ENCODE data around the gene GALNT9.
"Not testable (repeated sequence)": the region's sequence is repeated elsewhere in the genome, so short reads cannot be mapped to it uniquely, and the experiment has no call there.

GALNT9 gene

DNA sequence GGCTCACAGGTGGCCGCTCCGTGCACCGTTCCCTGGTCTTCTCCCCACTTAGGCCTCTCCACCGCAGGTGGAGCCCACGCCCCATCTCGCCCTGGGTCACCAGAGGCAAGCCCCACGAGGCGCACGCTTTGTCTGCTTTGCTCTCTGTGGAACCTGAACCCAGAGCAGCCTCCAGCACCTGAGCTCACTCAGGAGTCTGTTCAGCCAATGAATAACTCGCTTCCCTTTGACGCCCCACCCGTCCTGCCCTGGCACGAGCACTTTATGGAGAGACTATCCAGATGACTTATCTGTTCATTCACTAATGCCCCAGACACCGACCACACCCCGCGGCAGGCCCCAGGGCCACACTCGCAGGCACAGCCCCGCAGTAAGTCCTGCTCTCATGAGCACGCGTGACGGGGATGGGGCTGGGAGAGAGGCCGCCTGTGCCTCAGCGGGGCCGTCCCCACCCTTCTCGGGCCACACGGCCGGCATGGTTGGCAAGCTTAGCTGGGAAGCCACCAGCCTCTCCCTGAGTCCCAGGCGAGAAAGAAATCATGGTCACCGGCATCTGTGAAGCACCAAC lies 100.1 kb downstream of the GALNT9 start:
- no peak for DNase-seq

DNA sequence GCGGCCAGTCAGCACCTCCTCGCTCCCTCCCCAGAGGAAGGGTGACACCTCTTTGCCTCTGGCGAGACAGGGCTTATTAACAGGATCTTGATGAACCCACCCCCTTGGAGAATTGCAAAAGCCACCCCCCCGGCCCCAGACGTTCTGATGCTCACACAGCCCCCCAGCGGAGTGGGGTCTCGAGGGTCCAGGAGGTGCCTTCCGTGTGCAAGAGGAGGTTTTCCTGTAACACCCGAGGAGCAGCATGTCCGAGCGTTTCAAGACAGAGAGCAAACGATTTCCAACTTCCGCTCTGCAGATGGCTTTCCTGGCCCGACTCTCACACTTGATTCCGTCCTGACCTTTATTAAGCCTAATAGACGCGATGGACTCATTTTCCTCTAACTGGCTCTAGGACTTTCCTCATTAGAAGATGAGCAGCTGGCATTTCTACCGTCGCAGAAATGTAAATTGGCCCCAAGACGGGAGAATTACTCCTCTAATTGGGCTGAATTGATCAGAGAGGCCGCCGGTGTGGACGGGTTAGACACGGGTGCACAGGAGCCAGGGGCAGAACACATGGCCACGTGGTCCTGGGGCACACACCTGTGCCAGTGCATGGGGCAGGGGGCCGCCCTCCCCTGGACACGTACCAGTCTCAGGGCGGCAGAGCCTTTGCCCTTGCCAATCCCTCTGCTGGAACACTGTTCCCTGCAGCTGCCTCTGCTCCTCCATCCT lies 100.8 kb downstream of the GALNT9 start:
- no peak for DNase-seq

DNA sequence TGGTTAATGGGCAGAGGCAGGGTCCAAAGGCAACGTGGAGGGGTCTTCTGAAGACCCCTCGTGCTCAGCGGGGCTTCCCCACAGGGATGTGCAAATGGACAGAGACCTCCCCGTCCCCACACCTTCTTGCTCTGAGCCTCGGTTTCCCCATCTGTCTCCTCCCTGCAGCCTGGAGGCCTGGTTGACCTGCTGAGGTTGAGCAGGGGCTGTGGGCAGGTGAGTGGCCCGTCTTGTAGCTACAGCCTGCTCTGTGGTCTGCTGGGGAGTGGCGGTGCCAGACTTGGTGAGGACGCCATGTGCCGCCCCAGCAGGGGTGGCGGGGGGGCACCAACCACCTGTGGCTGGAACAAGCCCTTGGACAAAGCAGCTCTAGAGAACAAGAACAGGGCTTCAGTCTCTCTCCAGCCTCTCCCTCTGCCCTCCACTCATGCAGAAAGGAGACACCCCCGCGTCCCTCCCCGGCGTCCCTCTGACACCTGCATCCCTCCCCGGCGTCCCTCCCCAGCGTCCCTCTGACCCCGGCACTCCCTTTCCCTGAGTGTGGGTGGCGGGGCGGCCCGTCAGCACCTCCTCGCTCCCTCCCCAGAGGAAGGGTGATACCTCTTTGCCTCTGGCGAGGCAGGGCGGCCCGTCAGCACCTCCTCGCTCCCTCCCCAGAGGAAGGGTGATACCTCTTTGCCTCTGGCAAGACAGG lies 101.5 kb downstream of the GALNT9 start:
- DNase-seq = no peak

DNA sequence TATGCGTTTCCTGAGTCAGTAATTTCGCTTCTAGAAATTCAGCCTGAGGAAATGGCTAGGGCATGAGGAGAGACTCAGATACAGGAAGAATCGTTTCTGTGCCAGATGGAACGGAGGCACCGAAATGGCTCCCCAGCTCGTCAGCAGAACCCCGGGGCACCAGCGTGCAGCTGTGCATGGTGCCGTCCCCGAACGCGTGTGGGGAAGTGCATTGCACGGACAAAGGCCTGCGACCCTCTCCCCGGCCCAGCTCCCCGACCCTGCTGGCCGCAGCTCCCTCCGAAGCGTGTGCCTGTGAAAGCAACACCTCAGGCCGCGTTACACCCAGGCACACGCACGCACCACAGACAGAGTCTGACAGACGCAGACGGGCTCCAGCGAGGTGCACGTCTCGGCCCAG lies 102.3 kb downstream of the GALNT9 start:
- DNase-seq = no peak

DNA sequence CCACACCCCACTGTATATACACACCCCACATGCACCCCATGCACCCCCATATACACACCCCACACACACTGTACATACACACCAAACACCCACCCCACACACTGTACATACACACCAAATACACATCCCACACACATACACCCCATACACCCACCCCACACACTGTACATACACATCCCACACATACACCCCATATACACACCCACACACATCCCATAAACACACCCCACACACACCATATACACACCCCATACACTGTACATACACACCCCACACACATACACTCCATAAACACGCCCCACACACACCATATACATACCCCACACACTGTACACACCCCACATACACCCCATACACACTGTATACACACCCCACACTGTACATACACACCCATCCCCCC lies 102.8 kb downstream of the GALNT9 start:
- DNase-seq = no peak

DNA sequence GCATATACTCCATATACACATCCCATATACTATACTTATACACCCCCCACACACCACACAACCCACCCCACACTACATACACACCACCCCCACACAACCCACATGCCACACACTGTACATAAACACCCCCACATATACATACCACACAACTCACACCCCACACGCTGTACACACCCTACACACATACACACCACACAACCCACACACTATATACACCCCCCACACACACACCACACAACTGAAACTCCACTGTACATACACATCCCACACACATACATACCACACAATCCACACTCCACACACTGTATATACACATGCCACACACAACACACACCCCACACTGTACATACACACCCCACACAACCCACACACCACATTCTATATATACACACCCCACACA lies 104.2 kb downstream of the GALNT9 start:
- no peak for DNase-seq

DNA sequence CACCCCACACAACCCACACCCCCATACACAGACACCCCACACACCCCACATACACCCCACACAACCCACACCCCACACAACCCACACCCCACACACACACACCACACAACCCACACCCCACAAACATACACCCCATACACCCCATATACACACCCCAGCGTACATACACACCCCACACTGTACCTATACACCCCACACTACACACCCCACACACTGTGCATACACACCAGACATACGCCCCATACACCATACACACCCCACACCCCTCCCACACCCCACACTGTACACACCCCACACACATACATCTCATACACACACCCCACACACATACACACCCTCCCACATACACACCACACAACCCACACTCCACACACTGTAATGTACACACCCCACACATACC lies 104.9 kb downstream of the GALNT9 start:
- DNase-seq = no peak

DNA sequence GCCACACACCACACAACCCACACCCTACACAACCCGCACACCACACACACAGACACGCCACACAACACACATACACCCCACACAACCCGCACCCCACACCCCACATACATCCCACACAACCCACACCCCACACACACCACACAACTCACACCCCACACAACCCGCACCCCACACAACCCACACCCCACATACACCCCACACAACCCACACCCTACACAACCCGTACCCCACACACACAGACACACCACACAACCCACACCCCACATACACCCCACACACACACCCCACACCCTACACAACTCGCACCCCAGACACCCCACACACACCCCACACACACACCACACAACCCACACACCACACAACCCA lies 106.6 kb downstream of the GALNT9 start:
- no peak for DNase-seq

DNA sequence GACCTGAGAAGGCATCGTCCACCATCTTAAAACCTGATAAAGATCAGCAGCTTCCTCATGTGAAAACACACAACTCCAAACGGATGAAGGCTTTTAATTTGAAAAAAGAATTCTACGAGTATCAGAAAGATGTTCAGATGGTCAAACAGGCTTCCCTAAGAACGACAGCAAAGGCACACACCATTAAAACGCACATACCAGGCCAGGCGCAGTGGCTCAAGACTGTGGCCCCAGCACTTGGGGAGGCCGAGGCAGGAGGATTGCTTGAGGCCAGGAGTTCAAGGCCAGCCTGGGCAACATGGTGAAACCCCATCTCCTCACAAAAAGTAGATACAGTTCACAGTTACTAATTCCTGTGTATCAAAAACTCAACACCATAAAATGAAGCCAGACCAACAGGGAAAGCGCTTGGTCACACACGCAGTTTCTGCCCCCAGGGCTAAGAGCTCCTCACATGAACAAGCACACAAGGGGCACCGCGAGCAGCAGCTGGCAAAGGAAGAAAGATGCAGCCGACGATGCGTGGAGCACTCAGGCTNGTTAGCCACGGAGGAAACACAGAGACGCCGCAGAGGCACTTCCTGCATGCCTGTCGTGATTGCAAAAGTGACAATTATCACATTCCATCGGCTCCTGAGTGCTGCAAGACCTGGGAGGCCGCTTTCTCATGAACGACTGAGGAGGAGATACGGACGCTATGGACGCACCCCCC lies 107.1 kb downstream of the GALNT9 start:
- no peak for DNase-seq

DNA sequence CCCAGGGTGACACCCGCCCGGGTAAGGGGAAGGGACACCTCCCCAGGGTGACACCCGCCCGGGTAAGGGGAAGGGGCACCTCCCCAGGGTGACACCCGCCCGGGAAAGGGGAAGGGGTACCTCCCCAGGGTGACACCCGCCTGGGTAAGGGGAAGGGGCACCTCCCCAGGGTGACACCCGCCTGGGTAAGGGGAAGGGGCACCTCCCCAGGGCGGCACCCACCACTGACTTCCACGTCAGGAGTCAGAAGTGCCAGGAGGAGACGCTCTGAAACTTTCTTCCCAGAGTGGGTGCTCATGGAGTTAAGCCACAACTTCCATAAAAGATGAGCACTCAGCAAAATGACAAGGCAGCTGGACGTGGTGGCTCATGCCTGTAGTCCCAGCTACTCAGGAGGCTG lies 109.6 kb downstream of the GALNT9 start:
- not testable (repeated sequence) for DNase-seq

DNA sequence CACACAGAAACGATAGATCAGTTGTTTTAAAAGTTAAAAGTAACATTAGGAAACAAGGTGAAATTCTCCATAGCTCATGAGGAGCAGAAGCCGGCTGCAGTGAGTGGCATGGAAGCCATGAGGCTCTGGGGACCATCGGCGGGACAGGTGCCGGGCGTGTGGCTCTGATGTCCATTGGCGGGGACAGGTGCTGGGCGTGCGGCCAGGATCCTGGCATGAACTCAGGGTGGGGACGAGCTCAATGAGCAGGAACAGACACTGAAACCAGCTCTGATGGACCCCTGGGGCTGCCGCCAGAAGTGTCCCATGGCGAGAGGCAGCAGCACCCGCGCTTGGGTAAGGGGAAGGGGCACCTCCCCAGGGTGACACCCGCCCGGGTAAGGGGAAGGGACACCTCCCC lies 110.1 kb downstream of the GALNT9 start:
- no peak for DNase-seq

DNA sequence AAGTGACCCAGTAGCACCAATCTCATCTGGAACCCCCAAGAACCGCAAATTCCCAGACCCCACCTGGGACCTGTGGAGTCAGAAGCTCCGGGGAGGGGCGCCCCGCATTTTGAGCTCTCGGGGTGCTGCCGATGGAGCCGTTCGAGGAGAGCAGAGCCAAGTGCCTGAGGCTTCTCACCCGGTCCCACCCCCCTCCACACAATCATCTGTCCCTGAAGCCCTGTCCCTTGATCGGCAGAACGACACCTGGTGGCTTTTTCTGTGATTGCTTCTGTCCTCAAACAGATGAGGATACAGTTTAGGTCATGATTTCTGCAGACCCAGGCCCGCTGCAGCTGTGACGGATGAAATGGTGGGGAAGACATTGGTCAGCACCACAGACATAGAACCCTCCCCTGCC lies 110.5 kb downstream of the GALNT9 start:
- DNase-seq = peak in 1 of 2 experiments; percentile 34

DNA sequence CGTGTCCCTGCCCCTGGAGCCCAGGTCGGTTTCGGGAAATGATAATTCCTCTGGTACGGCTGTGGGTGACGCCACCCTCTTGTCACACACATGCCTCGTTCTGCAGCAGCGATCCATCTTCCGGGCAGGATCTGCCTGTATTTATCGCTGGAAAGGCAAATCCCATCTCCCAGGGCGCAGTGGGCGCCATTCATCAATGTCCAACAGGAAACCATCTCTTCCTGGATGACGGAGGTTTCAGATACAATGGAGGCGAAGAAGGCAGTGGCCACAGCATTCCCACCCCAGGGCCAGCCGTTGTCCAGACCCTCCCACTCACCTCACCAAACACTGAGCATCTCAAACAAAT lies 110.9 kb downstream of the GALNT9 start:
- no peak for DNase-seq

DNA sequence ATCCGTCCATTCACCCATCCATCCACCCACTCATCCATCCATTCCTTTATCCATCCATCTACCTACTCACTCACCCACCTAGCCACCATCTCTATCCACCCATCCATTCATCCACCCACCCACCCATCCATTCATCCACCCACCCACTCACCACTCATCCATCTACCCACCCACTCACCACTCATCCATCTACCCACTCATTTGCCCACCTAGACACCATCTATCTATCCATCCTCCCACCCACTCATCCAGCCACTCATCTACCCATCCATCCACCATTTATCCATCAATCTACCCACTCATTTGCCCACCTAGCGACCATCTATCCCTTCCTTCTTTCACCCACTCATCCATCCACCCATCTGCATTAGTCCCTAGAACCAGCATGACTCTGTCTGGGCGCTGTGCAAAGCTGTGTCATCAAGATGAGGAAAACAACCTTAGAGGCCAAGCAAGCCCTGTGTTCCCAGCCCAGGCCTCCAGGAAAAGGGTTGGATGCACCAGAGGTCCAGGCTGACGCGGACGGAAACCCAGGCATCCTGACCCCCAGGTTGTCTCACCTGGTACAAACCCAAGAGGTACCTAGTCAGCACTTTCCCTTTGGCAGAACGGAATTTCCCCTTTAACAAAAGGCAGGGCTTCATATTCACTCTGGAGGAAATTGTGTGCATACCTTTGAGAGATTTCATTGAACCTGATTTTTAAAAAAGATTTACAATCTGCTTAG lies 111.4 kb downstream of the GALNT9 start:
- DNase-seq = no peak

DNA sequence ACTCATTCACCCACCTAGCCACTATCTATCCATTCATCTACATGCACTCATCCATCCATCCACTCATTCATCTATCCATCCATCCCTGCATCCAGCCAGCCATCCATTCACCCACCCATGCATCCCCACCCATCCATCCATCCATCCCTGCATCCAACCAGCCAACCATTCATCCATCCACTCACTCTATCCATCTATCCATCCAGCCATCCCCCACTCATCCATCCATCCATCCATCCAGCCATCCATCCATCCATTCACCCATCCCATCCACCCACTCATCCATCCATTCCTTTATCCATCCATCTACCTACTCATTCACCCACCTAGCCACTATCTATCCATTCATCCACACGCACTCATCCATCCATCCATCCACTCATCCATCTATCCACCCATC lies 112.0 kb downstream of the GALNT9 start:
- DNase-seq = no peak

DNA sequence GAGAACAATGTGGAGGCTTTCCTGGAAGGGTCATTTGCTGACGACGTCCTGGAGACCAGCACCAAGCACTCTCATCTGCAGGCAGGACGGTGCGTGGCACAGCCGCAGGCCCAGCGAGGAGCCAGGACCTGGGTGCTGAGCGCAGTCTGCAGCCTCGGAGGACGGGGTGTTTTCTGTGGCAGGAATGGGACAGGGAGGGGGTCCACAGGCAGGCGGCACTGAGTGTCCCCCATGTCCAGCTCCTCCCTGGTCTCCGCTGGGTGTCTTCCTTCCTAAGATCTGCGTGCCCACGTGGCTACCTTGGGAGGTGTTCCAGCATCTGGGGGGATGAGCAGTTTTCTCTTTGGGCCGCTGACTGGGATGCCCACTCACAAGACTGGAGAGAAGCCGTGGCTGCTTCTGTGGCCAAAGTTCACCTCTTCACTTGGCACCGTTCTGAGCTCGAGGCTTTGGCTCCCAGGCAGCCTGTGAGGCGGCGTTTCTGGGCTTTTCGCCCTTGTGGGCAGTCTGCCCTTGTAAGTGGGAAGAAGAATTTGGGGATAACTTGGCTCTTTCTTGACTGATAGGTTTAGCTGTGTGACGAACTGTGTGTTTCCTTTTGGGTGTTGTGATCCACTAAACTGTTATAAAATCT lies 112.9 kb downstream of the GALNT9 start:
- no peak for DNase-seq

DNA sequence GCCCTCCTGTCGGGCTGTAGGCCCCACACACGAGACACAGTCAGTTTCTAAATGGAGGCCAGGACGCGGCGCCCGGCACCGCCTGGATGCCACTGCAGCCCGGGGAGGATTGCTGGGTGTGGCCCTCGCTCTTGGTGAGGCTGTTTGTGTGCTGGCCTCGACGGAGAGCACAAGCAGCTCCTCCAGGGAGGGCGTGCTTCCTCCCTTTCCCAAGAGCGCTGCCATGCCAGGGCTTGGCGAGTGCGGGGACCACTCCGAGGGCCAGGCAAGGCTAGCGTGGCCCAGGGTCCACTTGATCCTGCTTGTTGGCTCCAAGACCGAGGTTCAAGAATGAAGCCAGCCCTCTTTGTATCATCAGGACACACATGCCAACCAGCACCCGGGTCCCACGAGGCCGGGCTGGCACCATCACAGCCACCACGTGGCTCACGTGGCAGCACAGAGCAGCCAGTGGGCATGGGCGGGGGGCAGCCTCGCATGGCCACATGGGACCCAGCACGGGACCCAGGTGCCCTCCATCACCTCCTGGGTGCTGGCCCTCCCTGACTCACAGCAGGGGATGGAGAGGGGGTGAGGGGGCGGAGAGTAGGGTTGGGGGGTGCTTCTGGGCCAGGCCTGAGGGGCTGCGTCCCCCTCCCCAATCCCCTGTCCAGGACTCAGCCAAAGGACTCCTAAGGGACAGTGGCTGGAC lies 113.9 kb downstream of the GALNT9 start:
- DNase-seq = no peak

DNA sequence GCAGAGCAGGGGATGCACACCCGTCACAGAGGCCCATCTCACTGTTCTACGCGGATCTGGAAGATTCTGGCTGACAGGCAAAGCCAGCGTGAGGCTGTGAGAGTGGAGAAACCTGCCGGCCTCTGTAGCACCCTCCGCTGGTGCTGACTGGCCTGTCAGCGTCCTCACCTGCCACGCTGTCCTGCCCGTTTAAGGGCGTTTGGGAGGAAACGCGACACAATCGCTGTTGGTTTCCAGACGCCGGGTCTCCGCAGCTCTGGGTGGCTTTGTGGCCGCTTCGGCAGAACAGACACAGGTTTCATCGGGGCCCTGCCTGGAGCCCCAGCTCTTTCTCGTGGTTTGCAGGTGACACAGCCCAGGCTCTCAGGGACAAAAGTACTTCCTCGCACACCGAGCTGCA lies 114.5 kb downstream of the GALNT9 start:
- no peak for DNase-seq

DNA sequence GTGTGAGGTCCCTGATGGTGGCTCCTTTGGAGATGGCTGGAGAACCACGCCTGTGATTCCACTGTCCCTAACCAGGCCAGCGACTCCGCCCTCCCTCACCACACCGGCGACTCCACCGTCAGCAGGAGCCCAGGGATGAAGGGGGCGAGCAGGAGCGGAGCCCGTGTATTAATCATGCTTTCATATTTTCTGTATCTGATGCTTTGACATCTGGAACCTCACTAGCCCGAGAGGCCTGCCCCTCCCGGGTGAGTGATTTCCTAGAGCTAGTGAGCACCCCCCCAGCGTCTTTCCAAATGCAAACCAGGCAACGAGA lies 115.3 kb downstream of the GALNT9 start:
- no peak for DNase-seq

DNA sequence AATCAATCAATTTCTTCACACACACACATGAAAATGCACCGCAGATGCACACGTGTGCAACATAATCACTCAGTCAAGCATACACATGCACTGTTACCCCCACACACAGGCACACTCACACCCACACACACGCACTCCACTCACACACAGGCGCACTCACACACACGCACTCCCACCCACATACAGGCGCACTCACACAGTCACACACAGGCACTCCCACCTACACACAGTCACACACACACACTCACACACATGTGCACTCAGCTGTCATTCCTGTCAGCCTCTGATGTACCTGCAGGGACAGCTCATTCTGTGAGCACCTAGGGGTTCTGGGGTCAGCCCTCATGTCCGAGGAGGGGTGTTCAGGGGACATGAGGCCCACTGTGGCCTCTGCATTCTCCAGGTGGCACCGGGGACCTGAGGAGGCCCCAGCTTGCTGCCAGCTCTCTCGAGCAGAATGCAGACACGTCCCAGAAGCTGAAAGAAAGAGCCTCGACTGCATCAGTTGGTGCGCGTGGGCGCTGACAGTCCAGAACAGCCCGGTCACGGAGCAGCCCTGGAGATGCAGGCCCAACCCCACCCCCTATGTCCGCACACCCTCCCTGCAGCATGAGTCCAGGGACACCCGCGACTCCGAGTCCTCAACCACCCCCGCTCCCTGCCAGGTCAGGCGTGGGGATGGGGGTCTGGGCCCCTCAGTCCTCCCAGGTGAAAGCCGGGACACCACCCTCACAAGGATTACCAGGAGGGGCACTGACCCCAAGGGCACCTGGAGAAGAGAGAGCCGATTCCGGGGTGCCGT lies 115.8 kb downstream of the GALNT9 start:
- DNase-seq = no peak

DNA sequence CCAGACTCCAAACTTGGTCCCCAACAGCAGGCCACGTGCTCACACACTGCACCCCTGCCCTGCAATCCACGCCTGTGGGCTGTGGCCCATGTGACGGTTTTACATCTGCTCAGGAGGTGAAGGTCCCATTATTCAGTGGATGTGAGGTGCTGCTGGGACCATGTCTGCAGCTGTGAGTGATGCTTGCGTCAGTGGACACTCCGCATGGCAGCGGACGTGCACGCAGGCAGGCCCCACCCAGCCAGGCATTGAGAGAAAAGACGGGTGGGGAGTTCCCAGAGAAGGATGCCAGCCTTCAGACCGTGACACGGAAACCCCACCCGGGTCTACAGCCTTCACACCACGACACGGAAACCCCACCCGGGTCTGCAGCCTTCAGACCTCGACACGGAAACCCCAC lies 117.6 kb downstream of the GALNT9 start:
- no peak for DNase-seq

DNA sequence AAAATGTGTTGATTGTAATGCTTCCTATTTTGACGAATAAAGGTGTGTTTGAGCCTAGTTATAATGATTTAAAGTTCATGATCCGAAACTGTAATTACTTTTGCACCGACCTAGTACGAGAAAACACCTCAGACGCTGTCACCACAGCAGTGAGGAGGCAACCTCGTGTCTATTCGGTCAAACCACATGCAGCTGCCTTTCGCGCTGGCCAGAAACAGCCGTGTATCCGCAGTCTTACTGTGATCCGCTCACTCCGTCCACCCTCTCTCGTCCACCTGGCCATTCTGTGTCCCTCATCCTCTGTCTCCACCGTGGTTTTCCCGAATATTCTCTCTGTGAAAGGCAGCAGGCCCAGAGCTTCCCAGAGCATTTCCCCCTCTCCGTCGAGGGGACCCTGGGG lies 118.1 kb downstream of the GALNT9 start:
- no peak for DNase-seq
